ENCODE results near the gene BIRC2. TPM values are rescaled to one million over a fixed set of nuclear protein-coding genes. Genes with fewer than 3 reads are reported as not detected.

Gene BIRC2
- total and polyA plus RNA-seq, 10 of the 15 experiments (the other 5 are each of a cell fraction or from before 2014, with no cell fraction given) = 13.8 to 75.8 (median 26.5) TPM

GRCh38 chr11:102317099-102317767, 29.8 kb upstream of the BIRC2 start, which contains the start of gene BIRC3 (continued):
- TF ChIP-seq BHLHE40 (IDR thresholded peaks at IDR 0.05; ENCODE audit: borderline replicate concordance in 1 of 2, low read depth in 2 of 2, low read length in 1 of 2) = peak; percentile 97
- peak; percentile 98 for TF ChIP-seq POLR2AphosphoS2 (IDR thresholded peaks at IDR 0.05; ENCODE audit: low read depth, low read length)
- 0 out of 2 replicates have a peak, but pooled peaks have one; percentile 17 for TF ChIP-seq REST (IDR thresholded peaks at IDR 0.05; ENCODE audit: low read depth, low read length)
- peak; percentile 77 for TF ChIP-seq SMARCA5 (IDR thresholded peaks at IDR 0.05)
- peak; percentile 96 for TF ChIP-seq BACH1 (IDR thresholded peaks at IDR 0.05; ENCODE audit: borderline replicate concordance)
- no peak for TF ChIP-seq ELK1 (IDR thresholded peaks at IDR 0.05; ENCODE audit: low read depth, low read length)
- peak; percentile 89 for TF ChIP-seq GATAD2B (conservative IDR thresholded peaks at IDR 0.05; ENCODE audit: low read depth)
- TF ChIP-seq SMAD1 (IDR thresholded peaks at IDR 0.05; ENCODE audit: low read depth, partially characterized antibody) = peak; percentile 89
- TF ChIP-seq TCF7 (IDR thresholded peaks at IDR 0.05; ENCODE audit: borderline replicate concordance) = peak; percentile 71
- TF ChIP-seq RBBP5 (conservative IDR thresholded peaks at IDR 0.05) = no peak
- TF ChIP-seq, protein P1, sequence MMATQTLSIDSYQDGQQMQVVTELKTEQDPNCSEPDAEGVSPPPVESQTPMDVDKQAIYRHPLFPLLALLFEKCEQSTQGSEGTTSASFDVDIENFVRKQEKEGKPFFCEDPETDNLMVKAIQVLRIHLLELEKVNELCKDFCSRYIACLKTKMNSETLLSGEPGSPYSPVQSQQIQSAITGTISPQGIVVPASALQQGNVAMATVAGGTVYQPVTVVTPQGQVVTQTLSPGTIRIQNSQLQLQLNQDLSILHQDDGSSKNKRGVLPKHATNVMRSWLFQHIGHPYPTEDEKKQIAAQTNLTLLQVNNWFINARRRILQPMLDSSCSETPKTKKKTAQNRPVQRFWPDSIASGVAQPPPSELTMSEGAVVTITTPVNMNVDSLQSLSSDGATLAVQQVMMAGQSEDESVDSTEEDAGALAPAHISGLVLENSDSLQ (IDR thresholded peaks at IDR 0.05) = peak; percentile 88
- peak; percentile 85 for TF ChIP-seq MEF2A (IDR thresholded peaks at IDR 0.05; ENCODE audit: insufficient read depth, low read depth, low read length)
- no peak for TF ChIP-seq E2F4 (IDR thresholded peaks at IDR 0.05; ENCODE audit: low read depth, low read length)
- TF ChIP-seq, protein P2, sequence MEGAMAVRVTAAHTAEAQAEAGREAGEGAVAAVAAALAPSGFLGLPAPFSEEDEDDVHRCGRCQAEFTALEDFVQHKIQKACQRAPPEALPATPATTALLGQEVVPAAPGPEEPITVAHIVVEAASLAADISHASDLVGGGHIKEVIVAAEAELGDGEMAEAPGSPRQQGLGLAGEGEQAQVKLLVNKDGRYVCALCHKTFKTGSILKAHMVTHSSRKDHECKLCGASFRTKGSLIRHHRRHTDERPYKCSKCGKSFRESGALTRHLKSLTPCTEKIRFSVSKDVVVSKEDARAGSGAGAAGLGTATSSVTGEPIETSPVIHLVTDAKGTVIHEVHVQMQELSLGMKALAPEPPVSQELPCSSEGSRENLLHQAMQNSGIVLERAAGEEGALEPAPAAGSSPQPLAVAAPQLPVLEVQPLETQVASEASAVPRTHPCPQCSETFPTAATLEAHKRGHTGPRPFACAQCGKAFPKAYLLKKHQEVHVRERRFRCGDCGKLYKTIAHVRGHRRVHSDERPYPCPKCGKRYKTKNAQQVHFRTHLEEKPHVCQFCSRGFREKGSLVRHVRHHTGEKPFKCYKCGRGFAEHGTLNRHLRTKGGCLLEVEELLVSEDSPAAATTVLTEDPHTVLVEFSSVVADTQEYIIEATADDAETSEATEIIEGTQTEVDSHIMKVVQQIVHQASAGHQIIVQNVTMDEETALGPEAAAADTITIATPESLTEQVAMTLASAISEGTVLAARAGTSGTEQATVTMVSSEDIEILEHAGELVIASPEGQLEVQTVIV (IDR thresholded peaks at IDR 0.05; ENCODE audit: borderline replicate concordance, partially characterized antibody) = no peak
- TF ChIP-seq SREBF2 (IDR thresholded peaks at IDR 0.05; ENCODE audit: low read length) = no peak
- peak; percentile 96 for TF ChIP-seq ZBED1 (IDR thresholded peaks at IDR 0.05; ENCODE audit: borderline replicate concordance)
- peak in 2 of 3 experiments; percentile 14 to 20; a peak in 2 of 6 replicates for TF ChIP-seq CTCF (IDR thresholded peaks at IDR 0.05 in 2 of 3, conservative IDR thresholded peaks at IDR 0.05 in 1 of 3; ENCODE audit: control insufficient read depth in 2 of 3, extremely low read depth in 1 of 3, insufficient read depth in 1 of 3, low read depth in 3 of 3, low read length in 3 of 3)
- TF ChIP-seq WRNIP1 (IDR thresholded peaks at IDR 0.05; ENCODE audit: borderline replicate concordance, low read depth, low read length) = peak; percentile 39; the same call in 1 of the 2 replicates

Data from GM12878 (cell line).